GM06990 (cell line): ENCODE measurements around the gene POMT2.

ENCODE experiments used
- DNase-seq: peaks from one replicate; pipeline ENCODE4 v3.0.0-alpha.2; 2011; ENCODE audit not compliant: insufficient read length; ENCODE audit errors: extremely low read depth
- H3K27me3 ChIP-seq: replicated peaks from 2 replicates; pipeline ENCODE4 v1.6.0; 2011; ENCODE audit warnings: low read length; ENCODE audit not compliant: control insufficient read depth, insufficient read depth
- H3K36me3 ChIP-seq: 2 replicates; pipeline ENCODE4 v1.5.1; 2011; ENCODE audit warnings: low read length; ENCODE audit not compliant: control insufficient read depth, insufficient read depth
- H3K4me3 ChIP-seq: replicated peaks from 2 replicates; pipeline ENCODE4 v1.5.1; 2011; ENCODE audit warnings: low read depth, mild to moderate bottlenecking, control low read depth, low read length
- TF ChIP-seq, protein P1 (sequence below): IDR thresholded peaks from 2 replicates; pipeline ENCODE4 v1.5.1; 2011; ENCODE audit warnings: low read length, control low read depth, mild to moderate bottlenecking, inconsistent platforms; ENCODE audit not compliant: insufficient read depth, poor library complexity, severe bottlenecking

Gene POMT2

GRCh38 chr14:77257700-77258099 lies 63.0 kb downstream of the POMT2 start:
- TF ChIP-seq, protein P1, sequence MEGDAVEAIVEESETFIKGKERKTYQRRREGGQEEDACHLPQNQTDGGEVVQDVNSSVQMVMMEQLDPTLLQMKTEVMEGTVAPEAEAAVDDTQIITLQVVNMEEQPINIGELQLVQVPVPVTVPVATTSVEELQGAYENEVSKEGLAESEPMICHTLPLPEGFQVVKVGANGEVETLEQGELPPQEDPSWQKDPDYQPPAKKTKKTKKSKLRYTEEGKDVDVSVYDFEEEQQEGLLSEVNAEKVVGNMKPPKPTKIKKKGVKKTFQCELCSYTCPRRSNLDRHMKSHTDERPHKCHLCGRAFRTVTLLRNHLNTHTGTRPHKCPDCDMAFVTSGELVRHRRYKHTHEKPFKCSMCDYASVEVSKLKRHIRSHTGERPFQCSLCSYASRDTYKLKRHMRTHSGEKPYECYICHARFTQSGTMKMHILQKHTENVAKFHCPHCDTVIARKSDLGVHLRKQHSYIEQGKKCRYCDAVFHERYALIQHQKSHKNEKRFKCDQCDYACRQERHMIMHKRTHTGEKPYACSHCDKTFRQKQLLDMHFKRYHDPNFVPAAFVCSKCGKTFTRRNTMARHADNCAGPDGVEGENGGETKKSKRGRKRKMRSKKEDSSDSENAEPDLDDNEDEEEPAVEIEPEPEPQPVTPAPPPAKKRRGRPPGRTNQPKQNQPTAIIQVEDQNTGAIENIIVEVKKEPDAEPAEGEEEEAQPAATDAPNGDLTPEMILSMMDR = no peak
- DNase-seq = no peak
- H3K36me3 ChIP-seq = no peaks in the 10 kb centered on the region
- H3K4me3 ChIP-seq = no peak overlapping the region
- peaks cover 3% of the 10 kb centered on the region for H3K27me3 ChIP-seq

DNA sequence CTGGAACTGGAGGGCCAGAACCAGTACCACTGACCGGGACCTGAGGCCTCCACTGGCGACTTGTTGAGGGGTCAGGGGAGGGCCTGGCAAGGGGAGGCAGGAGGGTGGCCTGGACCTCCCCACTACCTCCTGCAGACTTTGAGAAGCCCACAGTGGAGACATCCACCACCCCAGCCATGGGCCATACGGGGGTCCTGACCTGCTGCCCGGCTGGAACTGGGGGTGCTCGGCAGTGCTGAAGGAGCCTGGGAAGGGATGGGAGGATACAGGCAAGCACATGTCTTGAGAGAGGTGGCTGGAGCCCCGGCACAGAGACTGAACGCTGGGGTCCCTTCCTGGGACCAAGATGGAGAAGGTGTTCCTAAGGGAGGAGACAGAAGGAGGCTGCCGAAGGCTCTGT lies 64.0 kb downstream of the POMT2 start:
- TF ChIP-seq, protein P1 = no peak
- no peak for DNase-seq
- Histone ChIP-seq H3K27me3 (peaks cover 3% of the 10 kb centered on the region), H3K36me3 (no peaks in the 10 kb centered on the region), H3K4me3 (no peak overlapping the region)

DNA sequence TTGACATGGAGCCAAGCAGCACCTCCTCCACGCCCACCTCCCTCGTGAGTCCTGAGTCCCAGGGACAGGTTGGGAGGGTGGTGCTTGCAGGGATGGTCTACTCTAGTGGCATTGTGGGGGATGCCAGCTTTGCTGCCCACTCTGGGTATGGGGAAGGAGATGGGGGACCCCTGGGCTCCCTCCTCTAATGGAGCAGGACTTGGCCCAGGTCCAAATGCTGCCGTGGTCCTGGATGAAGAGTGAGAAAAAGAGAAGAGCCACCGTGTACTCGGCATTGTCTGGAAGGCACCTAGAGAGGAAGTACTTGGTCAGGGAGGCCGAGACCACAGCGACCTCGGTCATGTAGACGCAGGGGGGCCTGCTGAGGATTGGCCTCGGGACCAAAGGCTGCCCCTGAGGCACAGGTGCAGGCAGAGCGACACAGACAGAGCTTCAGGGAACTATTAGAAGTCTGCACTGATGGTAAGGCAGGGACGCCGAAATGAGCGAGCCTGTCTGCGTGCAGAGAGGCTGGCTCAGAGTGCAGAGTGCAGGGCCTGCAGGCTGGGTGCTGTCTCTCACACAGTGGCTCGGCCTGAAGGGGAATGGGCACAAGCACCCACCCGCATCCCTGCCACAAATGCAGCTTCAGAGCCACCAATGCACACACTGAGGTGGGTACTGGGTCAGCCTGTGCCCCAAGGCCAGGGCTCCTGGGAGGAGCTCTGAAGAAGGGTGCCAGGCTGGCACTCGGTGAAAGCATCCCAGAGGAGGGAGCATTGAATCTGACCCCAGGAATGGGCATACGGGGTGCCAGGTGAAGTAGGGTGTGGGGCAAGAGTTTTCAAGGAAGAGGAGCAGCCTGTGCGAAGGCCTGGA lies 67.1 kb downstream of the POMT2 start:
- Histone ChIP-seq H3K4me3 (no peak overlapping the region), H3K27me3 (peaks cover 4% of the 10 kb centered on the region), H3K36me3 (no peaks in the 10 kb centered on the region)
- DNase-seq = no peak
- TF ChIP-seq, protein P1 = no peak

DNA sequence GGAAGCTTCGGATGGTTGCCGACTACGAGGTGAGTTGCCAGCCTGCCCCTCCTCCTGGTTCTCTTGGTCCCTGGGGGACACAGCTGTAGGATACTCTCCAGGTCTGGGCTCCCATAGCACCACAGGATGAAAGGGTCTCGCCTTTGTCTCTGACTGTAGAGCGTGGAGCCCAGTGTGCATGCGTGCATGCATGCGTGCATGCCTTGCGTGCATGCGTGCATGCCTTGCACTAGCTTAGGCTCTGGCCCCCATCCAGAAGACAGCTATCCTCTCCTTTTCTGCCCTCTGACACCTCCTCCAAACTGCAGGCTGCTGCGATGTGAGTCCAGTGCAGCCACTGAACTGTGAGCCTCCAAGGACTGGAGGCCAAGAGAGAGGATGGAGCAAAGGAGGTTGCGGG lies 68.8 kb downstream of the POMT2 start:
- no peaks in the 10 kb centered on the region for H3K36me3 ChIP-seq
- TF ChIP-seq, protein P1 = no peak

GRCh38 chr14:77250927-77251326 lies 69.8 kb downstream of the POMT2 start:
- H3K27me3 ChIP-seq = 0 out of 2 replicates have a peak, but pooled peaks cover 2% of the 10 kb centered on the region
- no peaks in the 10 kb centered on the region for H3K36me3 ChIP-seq

More for the DNA sequence above, 68.8 kb downstream of the POMT2 start:
- DNase-seq = no peak
- Histone ChIP-seq H3K27me3 (peaks cover 4% of the 10 kb centered on the region), H3K4me3 (no peak overlapping the region)

More at GRCh38 chr14:77250927-77251326, 69.8 kb downstream of the POMT2 start:
- H3K4me3 ChIP-seq = no peak overlapping the region
- no peak for DNase-seq
- TF ChIP-seq, protein P1 = no peak
